ENCODE measurements around the gene GAS6.

Gene GAS6

GRCh38 chr13:113850722-113851479 is 13.0 kb downstream of the GAS6 start:
- no peak for DNase-seq

- peak in 1 of 2 experiments; percentile 41 for DNase-seq
Measured at GRCh38 chr13:113849981-113850721, 13.7 kb downstream of the GAS6 start.

- peak; percentile 64 to 82 for DNase-seq
Measured at GRCh38 chr13:113849546-113849945, 14.3 kb downstream of the GAS6 start.

GRCh38 chr13:113848431-113849260 is 15.2 kb downstream of the GAS6 start:
- peak; percentile 21 to 69 for DNase-seq

- DNase-seq: no peak
Measured at GRCh38 chr13:113848020-113848419, 15.9 kb downstream of the GAS6 start.

- no peak for DNase-seq
Measured at GRCh38 chr13:113846636-113847318, 17.1 kb downstream of the GAS6 start.

GRCh38 chr13:113845723-113846635 is 17.9 kb downstream of the GAS6 start:
- no peak for DNase-seq

- no peak for DNase-seq
Measured at GRCh38 chr13:113845055-113845454, 18.8 kb downstream of the GAS6 start.

- DNase-seq: peak in 1 of 2 experiments; percentile 24
Measured at GRCh38 chr13:113843864-113844556, 19.9 kb downstream of the GAS6 start.

- DNase-seq: no peak
Measured at GRCh38 chr13:113843063-113843654, 20.7 kb downstream of the GAS6 start.

GRCh38 chr13:113842336-113843062 is 21.4 kb downstream of the GAS6 start:
- DNase-seq: no peak

GRCh38 chr13:113841353-113841650 is 22.6 kb downstream of the GAS6 start:
- no peak for DNase-seq

- DNase-seq: no peak
Measured at GRCh38 chr13:113840541-113841352, 23.1 kb downstream of the GAS6 start.

- no peak for DNase-seq
Measured at GRCh38 chr13:113839536-113840204, 24.2 kb downstream of the GAS6 start.

GRCh38 chr13:113838711-113839201 is 25.1 kb downstream of the GAS6 start:
- DNase-seq: no peak

GRCh38 chr13:113837560-113838355 is 26.1 kb downstream of the GAS6 start:
- peak in 1 of 2 experiments; percentile 68 for DNase-seq

GRCh38 chr13:113836768-113837559 is 26.9 kb downstream of the GAS6 start:
- peak; percentile 37 to 63 for DNase-seq

All from NCI-H526 (cell line).